GM18951 (cell line): ENCODE data around the gene UXT.

Source experiments
- POLR2A ChIP-seq: IDR thresholded peaks from 4 replicates; pipeline ENCODE4 v1.6.1; 2011; ENCODE audit warnings: mild to moderate bottlenecking; ENCODE audit not compliant: insufficient read length, insufficient read depth; ENCODE audit errors: extremely low read depth
- in situ Hi-C: fragments of 300-500 bp; cut with MboI; formaldehyde crosslinking; loops from one replicate; pipeline ENCODE4 v1.12.0; 2022; ENCODE audit warnings: low sequenced_read_pairs, mixed read lengths, inconsistent platforms; ENCODE audit not compliant: unreplicated experiment

Gene UXT

DNA sequence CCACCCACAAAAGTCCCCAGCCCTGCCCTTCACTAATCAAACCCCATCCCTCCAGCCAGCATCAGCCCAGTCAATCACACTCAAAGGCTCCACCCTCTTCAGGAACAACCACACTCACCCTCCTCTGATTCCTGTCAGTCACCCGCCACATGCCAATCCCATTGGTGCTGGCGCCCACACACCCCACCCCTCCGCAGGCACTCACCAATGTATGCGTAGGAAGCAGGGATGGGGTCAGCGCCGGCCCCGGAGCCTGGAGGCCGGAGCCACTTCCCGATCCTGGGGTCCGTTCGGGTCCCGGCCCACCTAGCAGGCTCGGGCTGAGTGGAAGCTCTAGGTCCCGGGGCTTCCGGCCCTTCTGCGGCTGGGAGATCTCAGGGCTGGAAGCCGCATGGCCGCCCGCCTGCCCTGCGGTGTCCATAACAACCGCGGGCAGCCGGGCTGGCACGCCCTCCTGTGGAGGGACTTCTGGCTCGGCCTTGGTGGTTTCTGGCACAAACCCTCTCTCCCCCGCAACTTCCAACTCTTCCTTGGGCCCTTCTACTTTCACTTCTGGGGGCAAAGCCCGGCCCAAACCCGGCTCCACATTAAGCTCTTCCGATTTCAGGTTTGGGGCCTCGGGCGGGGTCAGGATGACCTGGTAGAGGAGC, 21.3 kb downstream of the UXT start:
- no peak for TF ChIP-seq POLR2A
- in situ Hi-C loops = no loop called here

DNA sequence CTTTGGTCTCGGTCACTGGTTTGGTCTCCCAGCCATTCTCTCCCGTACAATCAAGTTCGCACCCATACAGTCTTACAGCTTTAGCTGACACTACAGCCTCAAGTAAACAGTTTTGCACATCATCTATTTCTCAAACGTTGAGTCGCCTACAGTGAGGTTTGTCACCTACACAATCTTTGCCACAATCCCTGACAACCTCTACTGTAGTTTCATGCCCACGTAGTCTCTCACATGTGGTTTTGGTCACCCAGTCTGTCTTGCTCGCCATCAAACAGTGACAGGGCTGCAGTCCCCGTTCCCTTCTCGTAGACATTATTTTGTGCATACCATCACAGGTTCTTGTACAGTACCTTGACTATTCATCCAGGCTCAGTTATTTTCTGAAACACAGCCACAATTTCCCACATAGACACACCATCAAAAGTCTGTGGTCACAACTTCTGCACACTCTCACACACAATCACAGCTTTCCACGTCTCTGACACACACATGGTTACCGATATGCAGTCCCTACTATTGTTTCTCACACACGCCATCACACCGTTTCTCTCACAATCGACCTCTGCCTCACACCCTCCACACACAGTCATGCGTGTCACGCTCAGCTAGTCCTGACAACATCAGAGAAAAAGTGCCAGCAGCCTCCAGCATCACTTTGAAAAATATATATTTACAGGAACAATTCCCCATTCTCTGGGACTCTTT, 24.0 kb downstream of the UXT start:
- in situ Hi-C loops = no loop called here

GRCh38 chrX:47633689-47634590, 25.0 kb downstream of the UXT start:
- TF ChIP-seq POLR2A = no peak
- in situ Hi-C loops = no loop called here

More for the DNA sequence above, 24.0 kb downstream of the UXT start:
- no peak for TF ChIP-seq POLR2A

DNA sequence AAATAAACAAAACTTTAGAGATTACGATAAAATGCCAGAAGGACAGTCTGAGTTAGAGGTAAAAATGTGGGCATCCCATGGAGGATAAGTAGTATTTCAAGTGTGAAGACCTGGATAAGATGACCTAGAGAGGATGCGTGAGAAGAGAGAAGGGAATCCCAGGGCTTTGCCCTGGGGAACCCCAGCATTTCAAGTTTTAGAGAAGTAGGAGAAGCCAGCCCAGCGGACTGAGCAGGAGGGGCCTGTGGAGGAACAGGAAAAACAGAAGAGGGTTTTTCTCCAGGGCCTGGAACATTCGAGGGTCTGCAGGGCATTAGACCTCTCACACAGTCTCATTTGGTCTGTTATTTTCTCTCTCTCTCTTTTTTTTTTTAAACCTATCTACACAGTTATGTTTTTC, 26.3 kb downstream of the UXT start:
- in situ Hi-C loops = no loop called here
- TF ChIP-seq POLR2A = no peak

DNA sequence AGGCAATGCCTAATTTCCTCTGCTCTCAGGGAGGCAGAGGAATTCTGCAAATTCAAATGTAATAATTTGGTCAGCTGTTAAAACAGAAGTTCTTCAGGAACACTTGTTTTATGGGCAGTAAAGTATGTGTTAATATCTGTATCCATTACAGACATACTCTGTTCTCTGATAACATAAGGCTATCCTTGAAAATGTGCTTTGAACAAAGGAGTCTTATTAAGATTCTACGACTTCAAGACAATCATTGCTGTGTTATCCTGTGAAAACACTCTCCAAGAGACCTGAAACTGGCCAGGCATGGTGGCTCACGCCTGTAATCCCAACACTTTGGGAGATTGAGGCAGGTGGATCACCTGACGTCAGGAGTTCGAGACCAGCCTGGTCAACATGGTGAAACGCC, 27.3 kb downstream of the UXT start:
- TF ChIP-seq POLR2A = no peak
- in situ Hi-C loops = no loop called here

DNA sequence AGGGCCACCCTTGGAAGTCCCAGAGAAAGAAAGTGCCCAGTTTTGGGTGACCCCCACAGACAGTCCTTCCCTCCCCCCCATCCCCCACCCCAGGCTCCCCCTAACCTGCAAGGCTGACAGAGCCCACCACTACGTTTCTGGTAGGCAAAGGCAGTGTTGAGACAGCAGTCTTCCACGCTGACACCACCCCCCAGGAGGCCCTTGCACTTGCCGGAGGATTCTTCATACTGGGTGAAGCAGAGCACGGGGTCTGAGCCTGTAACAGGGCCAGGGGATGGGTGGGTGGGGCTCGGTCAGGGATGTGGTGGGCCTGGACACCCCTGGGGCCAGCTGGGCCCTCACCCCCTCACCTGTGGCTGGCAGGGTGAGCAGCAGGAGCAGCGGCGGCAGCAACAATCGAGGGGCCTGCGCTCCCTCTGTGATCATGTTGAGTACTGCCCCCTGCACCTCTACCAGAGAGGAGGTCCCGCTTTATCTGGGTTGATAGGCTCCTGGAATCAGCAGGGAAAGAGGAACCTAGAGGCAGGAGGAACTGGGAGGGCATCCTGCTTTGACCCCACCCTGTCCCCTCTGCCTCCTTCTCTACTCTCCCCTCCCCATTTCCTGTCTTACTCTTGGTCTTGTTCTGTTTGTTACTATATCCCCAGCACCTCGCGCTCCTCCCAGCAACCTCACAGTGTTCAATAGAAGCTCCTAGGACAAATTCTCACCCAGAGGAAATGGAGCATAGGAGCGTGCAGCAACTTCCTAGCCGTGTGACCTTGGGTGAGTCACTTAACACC, 29.4 kb downstream of the UXT start, which contains the start of gene CFP:
Gene CFP, minus strand, starts transcription at position 512 of the 782 bp plus-strand sequence. Its CDS starts 86 bp downstream, at position 426.
- TF ChIP-seq POLR2A = no peak
- in situ Hi-C loops = no loop called here

DNA sequence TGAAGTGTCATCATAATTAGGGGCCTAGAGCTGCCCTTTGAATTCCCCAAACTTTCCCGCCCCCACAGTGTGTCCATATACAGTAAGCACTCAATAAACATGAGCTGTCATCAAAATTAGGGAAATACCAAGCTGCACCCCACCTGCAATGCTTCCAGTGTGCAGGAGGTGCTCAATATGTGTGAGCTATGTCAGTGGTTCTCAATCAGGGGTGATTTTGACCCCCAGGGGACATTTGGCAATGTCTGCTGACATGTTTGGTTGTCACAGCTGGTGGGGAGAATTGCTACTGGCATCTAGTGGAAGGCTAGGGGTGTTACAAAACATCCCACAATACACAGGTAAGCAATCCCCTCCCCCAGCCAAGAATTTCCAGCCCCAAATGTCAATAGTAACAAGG, 30.0 kb downstream of the UXT start:
- TF ChIP-seq POLR2A = no peak
- in situ Hi-C loops = no loop called here

GRCh38 chrX:47625365-47625764, 33.6 kb downstream of the UXT start:
- TF ChIP-seq POLR2A = no peak
- in situ Hi-C loops = no loop called here

DNA sequence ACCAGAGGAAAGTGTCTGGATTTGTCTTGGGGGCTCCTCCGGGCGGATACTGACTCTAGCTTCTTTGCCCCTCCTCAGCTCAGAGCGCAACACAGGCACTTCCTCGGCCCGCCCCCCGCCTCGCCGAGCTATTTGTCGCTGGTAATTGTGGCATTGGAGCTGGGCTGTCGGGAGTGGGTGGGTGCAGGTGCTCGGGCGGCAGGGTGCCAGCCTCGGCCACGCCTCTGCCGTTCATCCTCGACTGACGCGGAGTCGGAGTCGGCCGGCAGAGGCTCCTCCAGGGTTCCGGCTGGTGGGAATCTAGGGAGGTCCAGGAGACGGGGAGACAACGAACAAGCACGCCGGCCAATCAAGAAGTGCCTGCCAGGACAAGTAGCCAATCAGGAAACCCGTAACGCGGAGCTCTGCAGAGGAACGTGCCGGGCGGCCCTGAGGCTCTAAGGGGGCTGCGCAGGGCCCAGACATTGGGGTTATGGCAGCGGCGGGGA, 35.4 kb downstream of the UXT start:
- no peak for TF ChIP-seq POLR2A
- in situ Hi-C loops = no loop called here

DNA sequence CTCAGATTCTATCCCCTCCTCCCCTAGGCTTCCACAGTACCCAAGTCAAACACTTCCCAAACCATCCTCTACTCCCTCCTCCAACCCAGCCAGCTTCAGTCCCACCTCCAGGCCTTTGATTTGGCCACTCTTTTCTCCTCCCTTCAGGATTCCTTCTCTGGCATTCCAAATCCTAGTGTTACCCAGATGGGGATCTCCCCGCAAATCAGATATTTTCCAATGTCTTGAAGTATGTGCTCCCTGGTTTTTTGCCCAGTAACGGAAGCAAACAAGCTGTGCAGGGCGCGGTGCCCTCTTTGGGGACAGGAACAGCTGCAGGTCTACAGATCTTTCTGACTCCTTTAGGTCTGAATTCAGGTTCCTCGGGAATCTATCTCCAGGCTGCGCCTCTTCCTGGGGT, 37.1 kb downstream of the UXT start:
- TF ChIP-seq POLR2A = no peak
- in situ Hi-C loops = no loop called here

DNA sequence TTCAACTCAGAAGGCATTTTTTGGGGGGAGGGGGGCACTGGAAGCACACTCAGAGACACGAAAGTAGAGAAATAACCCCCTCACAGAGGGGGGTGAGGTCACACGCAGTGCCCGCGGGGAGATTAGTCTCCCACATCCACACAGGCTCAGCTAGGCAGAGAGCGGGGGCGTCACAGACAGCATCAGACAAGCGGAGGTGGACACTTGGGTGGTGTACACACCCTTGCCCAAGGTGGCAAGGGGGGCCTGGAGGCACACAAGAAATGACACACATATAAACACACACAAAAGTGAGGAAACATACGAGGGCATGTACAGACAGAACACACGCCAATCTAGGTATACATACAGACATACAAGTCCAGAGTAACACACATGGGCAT, 38.7 kb downstream of the UXT start:
- no peak for TF ChIP-seq POLR2A

GRCh38 chrX:47619486-47620302, 39.3 kb downstream of the UXT start, which contains the start of gene SYN1:
Gene SYN1 (minus strand): TSS chrX:47619857. CDS start chrX:47619728, 129 bp downstream.
- no peak for TF ChIP-seq POLR2A
- in situ Hi-C loops = no loop called here

More for the DNA sequence above, 38.7 kb downstream of the UXT start:
- in situ Hi-C loops = no loop called here
